ENCODE results near the gene PCARE. TPM values are rescaled to one million over a fixed set of nuclear protein-coding genes. Genes with fewer than 3 reads are reported as not detected.
"Not testable (repeated sequence)": the region's sequence is repeated elsewhere in the genome, so short reads cannot be mapped to it uniquely, and the experiment has no call there.

PCARE gene
- not detected in 2 replicates for total RNA-seq (2014; rRNA removed)
- not detected for polyA plus RNA-seq (2012)

- no peak for DNase-seq (ENCODE audit: low read depth)
Observed at GRCh38 chr2:29074411-29074810, at the start of gene PCARE. Gene PCARE, minus strand, starts transcription at chr2:29074523. Its CDS starts 262 bp downstream, at chr2:29074261.

DNA sequence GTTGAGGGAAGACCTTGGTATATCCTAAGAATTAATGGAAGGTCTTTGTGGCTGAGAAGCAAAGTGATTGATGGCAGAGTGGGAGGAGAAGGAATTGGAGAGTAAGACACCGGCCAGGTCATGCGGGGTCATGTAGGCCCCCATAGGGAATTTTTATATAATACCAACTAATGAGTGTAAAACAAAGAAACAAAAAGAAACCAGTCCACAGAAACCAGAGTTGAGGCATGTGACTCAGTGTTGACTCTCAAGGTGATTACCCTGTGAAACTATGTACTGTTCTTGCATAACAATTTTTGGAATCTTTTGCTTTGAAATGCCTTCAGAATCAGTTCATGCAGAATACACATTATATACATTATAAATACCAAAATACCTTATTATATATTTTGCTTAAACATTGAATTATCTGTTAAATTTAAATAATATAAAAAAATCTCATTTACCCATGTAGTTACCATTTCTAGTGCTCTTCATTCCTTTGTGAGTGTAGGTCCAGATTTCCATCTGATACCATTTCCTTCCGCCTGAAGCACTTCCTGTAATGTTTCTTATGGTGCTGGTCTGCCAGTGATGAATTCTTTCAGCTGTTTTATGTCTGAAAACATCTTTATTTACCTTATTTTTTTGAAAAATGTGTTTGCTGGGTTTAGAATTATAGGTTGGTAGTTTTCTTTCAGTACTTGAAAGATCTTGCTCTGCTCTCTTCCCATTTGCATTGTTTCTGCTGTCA is 49.5 kb upstream of the PCARE start:
- DNase-seq (ENCODE audit: low read depth) = peak; percentile 88

DNA sequence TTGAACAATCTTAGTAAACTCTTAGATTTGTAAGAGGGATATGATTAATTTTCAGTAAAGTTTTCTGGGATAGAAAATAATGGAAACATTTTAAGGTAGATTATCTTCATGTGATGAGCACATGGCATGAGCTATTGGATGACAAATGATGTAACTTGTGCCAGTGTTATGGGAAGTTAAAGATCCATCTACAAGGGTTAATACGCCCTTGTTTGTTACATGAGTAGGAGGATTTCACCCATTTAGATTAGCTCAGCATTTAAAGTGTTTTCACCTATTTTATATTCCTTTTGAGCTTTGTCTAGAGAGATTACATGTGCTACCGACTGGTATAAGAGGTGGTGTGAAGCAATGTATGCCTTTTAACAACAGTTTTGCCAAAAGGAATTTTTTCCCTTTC is 46.5 kb upstream of the PCARE start:
- DNase-seq (ENCODE audit: low read depth) = no peak

DNA sequence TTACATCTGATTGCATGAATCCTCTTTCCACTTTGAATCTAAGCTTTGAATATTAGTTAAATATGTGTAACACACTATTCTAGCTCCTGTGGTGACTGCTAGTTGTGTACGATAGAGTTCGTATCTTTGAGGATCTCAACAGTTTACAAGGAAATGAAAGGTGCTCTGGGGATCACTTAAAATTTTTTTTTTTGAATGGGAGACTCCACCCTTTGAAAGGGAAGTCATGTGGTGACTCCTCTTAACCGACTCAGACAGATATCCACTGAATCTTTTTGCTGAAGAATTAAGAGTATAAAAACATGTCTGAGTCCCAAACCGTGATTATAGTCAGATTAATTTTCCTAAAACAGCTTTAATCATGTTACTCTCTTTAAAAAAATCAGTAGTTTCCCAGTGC is 44.9 kb upstream of the PCARE start:
- no peak for DNase-seq (ENCODE audit: low read depth)

DNA sequence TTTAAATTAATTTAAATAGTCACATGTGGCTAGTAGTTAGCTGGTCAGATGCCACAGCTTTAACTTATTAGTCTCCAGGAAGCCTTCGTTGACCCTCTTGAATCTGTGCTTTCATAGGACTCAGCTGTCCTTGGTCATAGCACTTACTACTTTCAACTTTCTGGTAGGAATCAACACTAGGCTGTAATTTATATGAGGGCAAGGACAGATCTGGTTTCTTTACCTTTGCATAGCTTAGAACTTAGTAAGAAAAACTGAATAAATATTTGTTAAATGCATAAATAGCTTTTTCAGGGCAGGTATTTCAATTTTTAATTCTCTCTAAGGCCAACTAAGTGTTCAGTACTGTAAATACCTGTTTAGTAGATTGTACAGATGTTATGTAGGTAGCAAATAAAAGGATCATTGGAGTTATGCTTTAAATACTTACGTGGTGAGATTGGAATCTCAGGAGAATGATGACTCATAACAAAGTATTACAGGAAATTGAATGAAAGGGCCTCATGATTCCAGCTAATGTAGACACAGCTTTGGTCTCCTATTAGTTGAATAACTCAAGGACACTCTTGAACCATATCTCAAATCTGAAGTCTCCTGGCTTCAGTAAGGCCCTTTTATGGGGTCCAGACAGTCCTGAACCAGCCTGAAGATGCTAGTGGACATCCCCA is 43.4 kb upstream of the PCARE start:
- peak; percentile 54 for DNase-seq (ENCODE audit: low read depth)

GRCh38 chr2:29115797-29116781 is 41.8 kb upstream of the PCARE start:
- DNase-seq (ENCODE audit: low read depth) = peak; percentile 70

- DNase-seq (ENCODE audit: low read depth) = peak; percentile 49
Observed at GRCh38 chr2:29114946-29115609, 40.8 kb upstream of the PCARE start, which contains the start of gene CLIP4. Gene CLIP4, plus strand, starts transcription at chr2:29115415. Its CDS starts 5,974 bp downstream, at chr2:29121389.

- no peak for DNase-seq (ENCODE audit: low read depth)
Observed at GRCh38 chr2:29114586-29114945, 40.2 kb upstream of the PCARE start.

DNA sequence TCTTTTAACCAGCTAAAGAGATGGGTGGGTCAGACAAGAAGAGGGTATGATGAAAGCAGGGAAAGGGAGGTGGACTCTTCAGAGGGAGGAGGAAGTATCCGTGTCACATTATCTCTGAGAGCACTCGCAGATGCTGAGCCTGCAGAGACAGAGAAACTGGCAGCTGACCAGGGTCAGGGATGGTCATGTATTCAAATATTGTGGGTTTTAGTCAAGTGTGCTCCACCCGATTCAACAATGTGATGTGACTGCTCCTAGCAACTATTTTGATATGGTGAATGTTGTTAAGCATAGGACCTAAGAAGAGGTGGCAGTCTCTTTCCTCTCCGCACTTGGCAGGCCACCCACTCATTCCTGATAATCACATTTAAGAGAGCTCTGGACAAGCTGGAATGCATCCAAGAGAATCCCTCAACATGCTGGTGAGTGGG is 39.6 kb upstream of the PCARE start:
- DNase-seq (ENCODE audit: low read depth) = peak; percentile 79

DNA sequence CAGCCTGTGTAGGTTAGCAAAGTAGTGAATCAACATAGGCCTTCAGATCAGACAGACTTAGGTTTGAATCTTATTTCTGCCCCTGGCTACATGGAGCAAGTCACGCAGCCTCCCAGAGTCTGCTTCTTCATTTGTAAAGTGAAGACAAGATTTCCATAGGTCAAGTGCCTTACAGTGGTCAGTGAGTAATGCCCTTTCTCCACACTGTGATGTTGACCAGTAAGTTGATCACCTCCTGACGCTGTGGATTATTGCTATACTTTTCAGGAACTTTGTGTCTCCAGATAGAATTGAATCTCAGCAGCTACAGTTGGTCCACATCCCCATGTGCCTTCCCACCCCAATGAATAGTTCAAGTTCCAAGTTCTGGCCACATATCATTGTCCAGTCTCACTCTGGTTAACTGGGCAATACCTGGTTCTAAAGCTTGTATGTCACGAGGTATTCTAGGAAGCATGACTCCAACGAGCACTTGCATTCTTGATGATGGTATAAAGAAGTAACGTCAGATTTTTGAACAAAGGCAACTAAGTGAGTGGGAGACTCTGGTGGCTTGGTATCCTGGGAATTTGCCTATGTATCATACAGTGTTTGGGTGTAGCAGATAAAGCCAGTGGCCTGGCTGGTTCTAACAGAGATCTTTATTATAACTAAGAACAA is 38.8 kb upstream of the PCARE start:
- DNase-seq (ENCODE audit: low read depth) = peak; percentile 43

- DNase-seq (ENCODE audit: low read depth) = no peak
Observed at GRCh38 chr2:29112379-29112778, 38.1 kb upstream of the PCARE start.

DNA sequence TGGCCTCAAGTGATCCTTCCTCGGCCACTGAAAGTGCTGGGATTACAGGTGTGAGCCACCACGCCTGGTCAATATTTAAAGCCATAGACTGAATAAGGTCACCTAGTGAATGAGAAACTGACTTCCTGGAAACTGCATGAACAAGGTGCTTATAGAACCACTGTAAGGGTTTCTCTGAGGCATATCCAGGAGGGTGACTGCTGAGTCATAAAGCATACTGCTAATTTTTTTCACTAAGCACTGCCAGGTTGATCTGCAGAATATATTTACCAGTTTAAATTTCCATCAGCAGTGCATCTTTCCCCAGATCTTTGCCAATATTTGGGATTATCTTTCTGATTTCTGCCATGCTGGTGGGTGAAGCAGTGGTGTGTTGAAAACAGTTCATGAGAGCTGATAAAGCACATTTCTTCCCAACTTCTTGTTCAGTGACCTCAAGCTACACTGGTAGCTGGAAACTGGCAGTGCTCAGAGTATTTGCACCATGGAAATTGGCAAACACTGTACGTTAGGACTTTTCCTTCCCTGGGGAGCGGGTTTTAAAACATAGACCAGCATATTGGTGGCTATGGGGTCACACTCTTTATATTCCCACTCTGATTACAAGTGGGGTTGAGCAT is 36.7 kb upstream of the PCARE start:
- DNase-seq (ENCODE audit: low read depth) = no peak

- no peak for DNase-seq (ENCODE audit: low read depth)
Observed at GRCh38 chr2:29109246-29109645, 34.9 kb upstream of the PCARE start.

- peak; percentile 90 for DNase-seq (ENCODE audit: low read depth)
Observed at GRCh38 chr2:29108225-29108624, 33.9 kb upstream of the PCARE start.

DNA sequence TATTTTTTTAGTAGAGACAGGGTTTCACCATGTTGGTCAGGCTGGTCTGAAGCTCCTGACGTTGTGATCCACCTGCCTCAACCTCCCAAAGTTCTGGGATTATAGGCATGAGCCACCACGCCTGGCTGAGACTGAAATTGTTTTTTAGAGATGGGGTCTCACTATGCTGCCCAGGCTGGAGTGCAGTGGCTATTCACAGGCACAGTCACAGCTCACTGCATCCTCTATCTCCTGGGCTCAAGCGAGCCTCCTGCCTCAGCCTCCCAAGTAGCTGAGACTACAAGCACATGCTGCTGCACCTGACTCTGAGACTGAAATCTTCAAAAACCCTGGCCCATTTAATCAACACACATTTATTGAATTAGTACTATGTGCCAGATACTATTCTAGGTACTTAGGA is 33.2 kb upstream of the PCARE start:
- DNase-seq (ENCODE audit: low read depth) = not testable (repeated sequence)

- DNase-seq (ENCODE audit: low read depth) = no peak
Observed at GRCh38 chr2:29106980-29107388, 32.7 kb upstream of the PCARE start.

DNA sequence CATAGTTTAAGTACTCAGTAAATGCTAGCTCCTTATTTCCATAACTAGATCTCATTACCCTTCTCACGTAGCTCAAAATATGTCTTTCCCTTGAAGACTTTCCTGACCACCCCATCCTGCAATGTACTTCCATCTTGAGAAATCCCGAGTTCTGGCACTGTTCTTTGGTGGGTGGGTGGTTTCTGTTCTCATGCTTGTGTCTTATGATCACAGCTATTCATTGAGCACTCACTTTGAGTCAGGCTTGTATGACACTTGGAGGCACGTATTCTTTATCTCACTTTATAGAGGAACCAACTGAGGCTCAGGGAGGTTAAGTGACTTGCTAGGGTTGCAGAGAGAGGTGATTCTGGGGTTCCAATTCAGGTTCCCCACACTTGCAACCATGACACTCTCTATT is 31.9 kb upstream of the PCARE start:
- no peak for DNase-seq (ENCODE audit: low read depth)

DNA sequence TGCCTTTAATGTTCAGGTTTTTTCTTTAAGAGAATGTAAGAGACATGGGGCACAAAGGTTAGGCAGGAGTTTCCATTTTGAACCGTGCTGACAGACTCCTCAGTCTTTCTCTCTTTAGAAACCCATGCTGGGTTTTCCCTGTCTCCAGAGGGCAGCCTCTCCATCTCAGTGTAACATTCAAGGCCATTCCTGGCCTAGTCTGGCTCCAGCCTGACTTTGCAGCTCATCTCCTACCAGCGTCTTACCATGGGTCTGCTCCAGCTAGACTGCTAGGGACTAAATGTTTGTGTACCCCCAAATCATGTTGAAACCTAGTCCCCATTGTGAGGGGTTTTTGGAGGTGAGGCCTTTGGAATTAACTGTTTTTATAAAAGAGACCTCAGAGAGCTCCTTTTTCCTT is 31.1 kb upstream of the PCARE start:
- no peak for DNase-seq (ENCODE audit: low read depth)

DNA sequence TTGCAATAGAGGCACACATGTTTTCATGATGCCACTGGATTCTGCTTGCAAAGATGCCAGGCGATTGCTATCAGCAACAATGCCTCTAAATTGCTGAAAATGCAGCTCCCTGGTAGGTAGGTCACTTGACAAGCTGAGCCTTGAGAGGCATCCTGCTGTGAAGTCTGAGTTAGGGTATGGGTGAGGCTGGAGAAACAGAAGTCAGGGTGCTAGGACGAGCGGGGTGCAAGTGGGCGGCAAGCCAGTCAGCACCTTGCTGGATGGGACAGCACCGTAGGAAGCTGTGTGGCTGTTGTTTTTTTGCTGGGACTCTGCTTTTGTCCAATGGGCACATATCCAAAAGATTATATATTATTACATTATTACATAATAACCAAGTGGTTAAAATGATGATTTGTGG is 30.4 kb upstream of the PCARE start:
- DNase-seq (ENCODE audit: low read depth) = no peak

DNA sequence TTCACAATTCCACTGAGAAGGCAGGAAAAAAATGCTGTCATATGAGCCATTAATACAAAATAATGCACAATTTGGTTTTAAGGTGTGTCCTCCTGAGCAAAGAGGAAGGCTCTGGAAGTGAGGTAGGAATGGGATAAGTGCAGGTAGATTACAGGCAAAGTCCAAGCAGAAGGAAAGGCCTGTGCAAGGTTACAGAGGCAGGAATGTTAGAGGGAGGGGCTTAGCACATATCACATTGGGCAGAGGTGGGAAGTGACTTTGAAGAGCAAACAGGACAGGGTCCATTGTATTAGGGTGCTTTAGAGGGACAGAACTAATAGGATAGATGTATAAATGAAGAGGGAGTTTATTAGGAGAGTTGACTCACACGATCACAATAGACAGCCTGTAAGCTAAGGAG is 26.2 kb upstream of the PCARE start:
- no peak for DNase-seq (ENCODE audit: low read depth)
